K562 (cell line): Measurements from ENCODE around the gene TSSK2. TPM values are rescaled to one million over a fixed set of nuclear protein-coding genes. Genes with fewer than 3 reads are reported as not detected.

Experiments
- BCLAF1 ChIP-seq, 2 experiments: fragments of 450-650 bp in 1 of 2; IDR thresholded peaks; 2 replicates each; pipeline ENCODE4 v1.6.1; 2011 to 2017; ENCODE audit warnings: low read depth in 2 of 2, antibody characterized with exemption in 1 of 2, borderline replicate concordance in 1 of 2, low read length in 1 of 2, mild to moderate bottlenecking in 1 of 2, mixed read lengths in 1 of 2; ENCODE audit not compliant: control insufficient read depth in 1 of 2
- CREB1 ChIP-seq, 2 experiments: sonication (generic) in 1 of 2; formaldehyde crosslinking in 1 of 2; IDR thresholded peaks; 2 replicates each; pipeline versions ENCODE4 v1.6.1 to v1.8.0; 2012 to 2022; ENCODE audit warnings: inconsistent platforms in 1 of 2, mild to moderate bottlenecking in 1 of 2, missing genetic modification reagents in 1 of 2, moderate library complexity in 1 of 2
- GTF2A2 ChIP-seq: IDR thresholded peaks from 2 replicates; pipeline ENCODE4 v1.6.1; 2016; ENCODE audit warnings: mild to moderate bottlenecking, missing genetic modification characterization, missing compliant biosample characterization
- HMGN3 ChIP-seq: IDR thresholded peaks from 2 replicates; pipeline ENCODE4 v1.6.1; 2011; ENCODE audit warnings: borderline replicate concordance, low read depth, mild to moderate bottlenecking, mixed read lengths, low read length; ENCODE audit not compliant: insufficient read length; ENCODE audit errors: extremely low read depth
- KLF13 ChIP-seq: fragments of 450-650 bp; IDR thresholded peaks from 2 replicates; pipeline ENCODE4 v1.6.1; 2016; ENCODE audit warnings: missing genetic modification characterization, low read depth, mild to moderate bottlenecking, missing compliant biosample characterization, moderate library complexity, borderline replicate concordance
- MEIS2 ChIP-seq: fragments of 450-650 bp; IDR thresholded peaks from 2 replicates; pipeline ENCODE4 v1.6.1; 2014; ENCODE audit warnings: mild to moderate bottlenecking; ENCODE audit not compliant: partially characterized antibody
- ZNF217 ChIP-seq: sonication (generic); formaldehyde crosslinking; IDR thresholded peaks from 2 replicates; pipeline ENCODE4 v1.8.0; 2022; ENCODE audit warnings: mild to moderate bottlenecking, missing genetic modification reagents
- ZNF785 ChIP-seq: fragments of 250-450 bp; sonication (Bioruptor Pico); IDR thresholded peaks from 2 replicates; pipeline ENCODE4 v1.4.0; 2020; ENCODE audit warnings: mild to moderate bottlenecking
- polyA plus RNA-seq, 8 experiments: library from polyadenylated mRNA; depleted of rRNA in 4 of 8; stranded (reverse) in 5 of 8; unstranded in 3 of 8; fragments of >200 nt; fragmentation: Nextera tagmentation in 2 of 8; fragmentation: Illumina TruSeq in 1 of 8; extraction: Ambion mirVana in 2 of 8; extraction: Trizol in 1 of 8; gene quantifications; 2 replicates each; pipeline versions ENCODE4 v1.2.1 to v1.2.3, GENCODE V29; 2011 to 2014; ENCODE audit warnings: inconsistent platforms in 1 of 8, missing spikeins in 1 of 8
- total RNA-seq, 7 experiments: library from RNA; depleted of rRNA in 6 of 7; stranded (reverse); fragments of >200 nt in 6 of 7; fragmentation: Illumina TruSeq in 2 of 7; extraction: Trizol in 2 of 7; gene quantifications; 2 replicates each; pipeline versions ENCODE4 v1.2.1 to v1.2.3, GENCODE V29; 2011 to 2021; ENCODE audit warnings: low replicate concordance in 1 of 7

Gene TSSK2
- total and polyA plus RNA-seq, 9 of the 15 experiments (the other 6 are each of a cell fraction or from before 2014, with no cell fraction given), result 0.04 TPM; not detected in 8

- TF ChIP-seq BCLAF1 (IDR thresholded peaks at IDR 0.05; ENCODE audit: borderline replicate concordance in 1 of 2, control insufficient read depth in 1 of 2, low read depth in 2 of 2, low read length in 1 of 2), result no peak
- no peak for TF ChIP-seq MEIS2
- no peak for TF ChIP-seq CREB1 (IDR thresholded peaks at IDR 0.05)
- no peak for TF ChIP-seq CREB1 (CRISPR knock-in tag; IDR thresholded peaks at IDR 0.05)
- TF ChIP-seq ZNF785 (CRISPR knock-in tag), result no peak
- no peak for TF ChIP-seq ZNF217 (CRISPR knock-in tag)
- TF ChIP-seq GTF2A2 (tag), result 0 out of 2 replicates have a peak, but pooled peaks have one; percentile 39
- no peak for TF ChIP-seq HMGN3
- TF ChIP-seq KLF13 (tag), result no peak
Observed at GRCh38 chr22:19169002-19169946, 38.2 kb downstream of the TSSK2 start (continued).
